CD1c-positive myeloid dendritic cell (primary cell): ENCODE results near the gene CAMSAP2.

Experiments
- DNase-seq: peaks from one replicate; pipeline ENCODE4 v3.0.0-alpha.2; 2016; ENCODE audit errors: extremely low spot score

Gene CAMSAP2

GRCh38 chr1:200849430-200849829, 110.7 kb downstream of the CAMSAP2 start:
- no peak for DNase-seq

GRCh38 chr1:200850554-200850953, 111.9 kb downstream of the CAMSAP2 start:
- no peak for DNase-seq

GRCh38 chr1:200856716-200857357, 118.1 kb downstream of the CAMSAP2 start:
- DNase-seq: no peak

GRCh38 chr1:200857804-200858203, 119.1 kb downstream of the CAMSAP2 start:
- DNase-seq: no peak

- no peak for DNase-seq
Measured at GRCh38 chr1:200861937-200862647, 123.4 kb downstream of the CAMSAP2 start.

- no peak for DNase-seq
Measured at GRCh38 chr1:200862713-200863415, 124.2 kb downstream of the CAMSAP2 start.

GRCh38 chr1:200866116-200866515, 127.4 kb downstream of the CAMSAP2 start:
- DNase-seq: no peak

- DNase-seq: no peak
Measured at GRCh38 chr1:200866521-200866920, 127.8 kb downstream of the CAMSAP2 start.

- DNase-seq: no peak
Measured at GRCh38 chr1:200867018-200867811, 128.5 kb downstream of the CAMSAP2 start.

- no peak for DNase-seq
Measured at GRCh38 chr1:200869376-200869752, 130.7 kb downstream of the CAMSAP2 start.

GRCh38 chr1:200869753-200870391, 131.2 kb downstream of the CAMSAP2 start:
- DNase-seq: no peak

- no peak for DNase-seq
Measured at GRCh38 chr1:200872446-200873115, 133.9 kb downstream of the CAMSAP2 start, which contains the start of gene GPR25. Gene GPR25 (plus strand): TSS chr1:200872981. CDS start chr1:200873038, 57 bp downstream.

GRCh38 chr1:200873116-200873670, 134.5 kb downstream of the CAMSAP2 start:
- no peak for DNase-seq

- DNase-seq: peak; percentile 17
Measured at GRCh38 chr1:200873671-200874397, 135.1 kb downstream of the CAMSAP2 start.

- DNase-seq: no peak
Measured at GRCh38 chr1:200874694-200875093, 136.0 kb downstream of the CAMSAP2 start.

- no peak for DNase-seq
Measured at GRCh38 chr1:200875416-200875815, 136.7 kb downstream of the CAMSAP2 start.

- no peak for DNase-seq
Measured at GRCh38 chr1:200877010-200877409, 138.3 kb downstream of the CAMSAP2 start.

GRCh38 chr1:200877839-200878551, 139.3 kb downstream of the CAMSAP2 start:
- no peak for DNase-seq

- DNase-seq: no peak
Measured at GRCh38 chr1:200880212-200880611, 141.5 kb downstream of the CAMSAP2 start.
